Adrenal gland (tissue), 5 donors: ENCODE results near the gene UBE3D.

Experiments used
- CTCF ChIP-seq, 6 experiments: fragments of 450-650 bp in 4 of 6; fragments of 200-600 bp in 2 of 6; sonication (generic) in 1 of 6; IDR thresholded peaks; 1 replicate in 5 of 6; 2 replicates in 1 of 6; pipeline versions ENCODE4 v1.5.1 to v1.8.0; 2016 to 2021; ENCODE audit warnings: antibody characterized with exemption in 6 of 6, mild to moderate bottlenecking in 2 of 6, moderate library complexity in 1 of 6
- POLR2A ChIP-seq, 2 donors: fragments of 450-650 bp; IDR thresholded peaks; one replicate each; pipeline ENCODE4 v1.6.1; 2017; ENCODE audit warnings: antibody characterized with exemption in 2 of 2, mild to moderate bottlenecking in 2 of 2, moderate library complexity in 1 of 2
- donor health status: DM: no; HTN: no; CAD: no.

GRCh38 chr6:83108378-83108777 lies 42.7 kb upstream of the UBE3D start:
- TF ChIP-seq CTCF (IDR thresholded peaks at IDR 0.05) (no peak), POLR2A (IDR thresholded peaks at IDR 0.05) (no peak)
